ENCODE measurements around the gene CX3CR1.

GRCh38 chr3:39287216-39288164 is 7.7 kb upstream of the CX3CR1 start:
- no peak for TF ChIP-seq CTCF (IDR thresholded peaks at IDR 0.05)
- TF ChIP-seq POLR2AphosphoS5 (IDR thresholded peaks at IDR 0.05), result no peak
- no peak for TF ChIP-seq POLR2A (IDR thresholded peaks at IDR 0.05)

Data from prostate gland (tissue), 2 donors.